ENCODE measurements around the gene DPH1.

- TF ChIP-seq USF2 (IDR thresholded peaks at IDR 0.05; ENCODE audit: low read depth, low read length) (no peak), ELK1 (IDR thresholded peaks at IDR 0.05; ENCODE audit: borderline replicate concordance, low read depth, low read length) (no peak), SMC3 (IDR thresholded peaks at IDR 0.05; ENCODE audit: low read depth, low read length) (no peak; the same call in none of the 2 replicates), CTCF (conservative IDR thresholded peaks at IDR 0.05; ENCODE audit: low read depth, low read length) (peak; percentile 66), BHLHE40 (IDR thresholded peaks at IDR 0.05; ENCODE audit: low read depth, low read length) (no peak), CEBPB (IDR thresholded peaks at IDR 0.05; ENCODE audit: low read depth, low read length) (no peak), RAD21 (IDR thresholded peaks at IDR 0.05; ENCODE audit: low read length) (peak; percentile 74), CHD1 (IDR thresholded peaks at IDR 0.05; ENCODE audit: low read depth, low read length) (no peak), FOS (IDR thresholded peaks at IDR 0.05; ENCODE audit: low read depth, low read length) (no peak), POLR2A (IDR thresholded peaks at IDR 0.05; ENCODE audit: low read depth, low read length) (no peak), MAFK (IDR thresholded peaks at IDR 0.05; ENCODE audit: low read depth, low read length) (no peak)
These were observed 818 bp downstream of the DPH1 start for GRCh38 chr17:2030779-2031163.
